Retinal pigment epithelial cell (primary cell): ENCODE data around the gene NFIB.

Experiments
- DNase-seq: peaks from one replicate; pipeline ENCODE4 v3.0.0-alpha.2; 2010; ENCODE audit warnings: low read depth
- H3K4me3 ChIP-seq: 2 replicates; pipeline ENCODE4 v1.5.1; 2011; ENCODE audit warnings: mild to moderate bottlenecking, low read length, control low read depth, moderate library complexity
- CTCF ChIP-seq: conservative IDR thresholded peaks from 2 replicates; pipeline ENCODE4 v1.5.1; 2011; ENCODE audit warnings: low read depth, low read length, control low read depth, inconsistent platforms

Gene NFIB

GRCh38 chr9:14061936-14062585 is 251.9 kb downstream of the NFIB start:
- no peak for TF ChIP-seq CTCF
- DNase-seq: no peak

GRCh38 chr9:14058325-14058688 is 255.6 kb downstream of the NFIB start:
- no peak overlapping the region for H3K4me3 ChIP-seq
- no peak for DNase-seq
- TF ChIP-seq CTCF: no peak

More at GRCh38 chr9:14061936-14062585, 251.9 kb downstream of the NFIB start:
- H3K4me3 ChIP-seq: no peak overlapping the region

- no peak overlapping the region for H3K4me3 ChIP-seq
- DNase-seq: no peak
- no peak for TF ChIP-seq CTCF
These were observed 256.3 kb downstream of the NFIB start for GRCh38 chr9:14057368-14058324.

- DNase-seq: no peak
- no peak for TF ChIP-seq CTCF
- H3K4me3 ChIP-seq: no peak overlapping the region
These were observed 257.6 kb downstream of the NFIB start for GRCh38 chr9:14056316-14056861.

GRCh38 chr9:14054096-14054495 is 259.8 kb downstream of the NFIB start:
- no peak overlapping the region for H3K4me3 ChIP-seq
- no peak for TF ChIP-seq CTCF
- DNase-seq: no peak

- no peak for TF ChIP-seq CTCF
- DNase-seq: no peak
- H3K4me3 ChIP-seq: no peak overlapping the region
These were observed 261.6 kb downstream of the NFIB start for GRCh38 chr9:14052359-14052758.
